Body of pancreas (tissue), 4 donors: ENCODE data around the gene KCNK17.

ENCODE experiments used
- POLR2A ChIP-seq, 3 donors: fragments of 450-650 bp; IDR thresholded peaks; one replicate each; pipeline ENCODE4 v1.6.1; 2016; ENCODE audit warnings: antibody characterized with exemption in 3 of 3, mild to moderate bottlenecking in 2 of 3
- TF ChIP-seq, protein P1 (sequence below), 7 experiments: fragments of 450-650 bp in 4 of 7; fragments of 200-600 bp in 3 of 7; sonication (generic) in 3 of 7; IDR thresholded peaks; one replicate each; pipeline ENCODE4 v1.5.1; 2016 to 2019; ENCODE audit warnings: antibody characterized with exemption in 7 of 7

DNA sequence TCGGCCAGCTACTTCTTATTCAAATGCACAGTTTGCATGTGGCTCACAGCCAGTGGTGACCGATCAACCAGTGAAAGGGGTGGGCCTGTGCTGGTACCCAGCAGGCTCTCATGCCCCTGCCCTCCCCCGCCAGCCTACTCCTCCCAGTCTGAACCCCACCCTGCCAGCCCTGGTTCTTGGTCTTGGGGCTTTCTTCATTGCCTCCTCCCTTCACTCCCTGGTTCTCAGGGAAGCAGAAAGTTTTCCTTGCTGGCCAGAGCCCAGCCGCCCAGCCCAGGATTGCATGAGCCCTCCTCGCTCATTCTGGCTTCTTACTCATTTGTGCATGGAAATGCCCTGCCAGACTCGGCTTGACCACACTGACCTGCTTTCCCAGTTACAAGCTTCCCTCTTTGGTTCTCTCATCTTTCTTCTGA, 40.8 kb downstream of the KCNK17 start:
- TF ChIP-seq, protein P1, sequence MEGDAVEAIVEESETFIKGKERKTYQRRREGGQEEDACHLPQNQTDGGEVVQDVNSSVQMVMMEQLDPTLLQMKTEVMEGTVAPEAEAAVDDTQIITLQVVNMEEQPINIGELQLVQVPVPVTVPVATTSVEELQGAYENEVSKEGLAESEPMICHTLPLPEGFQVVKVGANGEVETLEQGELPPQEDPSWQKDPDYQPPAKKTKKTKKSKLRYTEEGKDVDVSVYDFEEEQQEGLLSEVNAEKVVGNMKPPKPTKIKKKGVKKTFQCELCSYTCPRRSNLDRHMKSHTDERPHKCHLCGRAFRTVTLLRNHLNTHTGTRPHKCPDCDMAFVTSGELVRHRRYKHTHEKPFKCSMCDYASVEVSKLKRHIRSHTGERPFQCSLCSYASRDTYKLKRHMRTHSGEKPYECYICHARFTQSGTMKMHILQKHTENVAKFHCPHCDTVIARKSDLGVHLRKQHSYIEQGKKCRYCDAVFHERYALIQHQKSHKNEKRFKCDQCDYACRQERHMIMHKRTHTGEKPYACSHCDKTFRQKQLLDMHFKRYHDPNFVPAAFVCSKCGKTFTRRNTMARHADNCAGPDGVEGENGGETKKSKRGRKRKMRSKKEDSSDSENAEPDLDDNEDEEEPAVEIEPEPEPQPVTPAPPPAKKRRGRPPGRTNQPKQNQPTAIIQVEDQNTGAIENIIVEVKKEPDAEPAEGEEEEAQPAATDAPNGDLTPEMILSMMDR (IDR thresholded peaks at IDR 0.05) = no peak
- TF ChIP-seq POLR2A (IDR thresholded peaks at IDR 0.05) = no peak
